ENCODE data around the gene USP6NL. TPM values are rescaled to one million over a fixed set of nuclear protein-coding genes. Genes with fewer than 3 reads are reported as not detected.

The USP6NL gene
- total RNA-seq, 3 donors from 2014 or later = 14.6 to 20.0 (median 19.8) TPM

DNA sequence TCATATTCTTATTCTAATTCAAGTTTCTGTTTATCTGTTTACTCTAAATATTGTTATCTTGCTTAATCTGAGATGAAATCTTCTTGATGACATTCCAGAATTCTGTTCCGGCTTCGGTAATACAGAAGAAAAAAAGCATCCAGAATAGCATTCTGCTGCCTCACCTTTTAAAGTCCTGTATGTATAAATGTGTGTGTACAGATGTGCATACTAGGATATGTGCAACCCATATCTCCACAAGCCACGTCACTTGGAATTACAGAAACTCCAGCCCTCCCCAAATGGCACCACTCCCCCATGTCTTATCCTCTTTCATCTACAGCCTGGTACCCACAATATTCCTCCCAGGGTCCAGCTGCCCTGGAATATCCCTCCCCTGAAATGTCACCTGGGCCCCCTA is 27.9 kb upstream of the USP6NL start:
- no peak for TF ChIP-seq CTCF (IDR thresholded peaks at IDR 0.05)
- H3K36me3 ChIP-seq (ENCODE audit: low read depth) = no peaks in the 10 kb centered on the region
- ATAC-seq = no peak
- H3K4me1 ChIP-seq (ENCODE audit: low read depth) = no peaks in the 10 kb centered on the region
- H3K4me3 ChIP-seq = no peak overlapping the region
- intact Hi-C loops (cut with DNase I, micrococcal nuclease) = no loop called here
- no peak for DNase-seq
- H3K9me3 ChIP-seq = no peaks in the 10 kb centered on the region

DNA sequence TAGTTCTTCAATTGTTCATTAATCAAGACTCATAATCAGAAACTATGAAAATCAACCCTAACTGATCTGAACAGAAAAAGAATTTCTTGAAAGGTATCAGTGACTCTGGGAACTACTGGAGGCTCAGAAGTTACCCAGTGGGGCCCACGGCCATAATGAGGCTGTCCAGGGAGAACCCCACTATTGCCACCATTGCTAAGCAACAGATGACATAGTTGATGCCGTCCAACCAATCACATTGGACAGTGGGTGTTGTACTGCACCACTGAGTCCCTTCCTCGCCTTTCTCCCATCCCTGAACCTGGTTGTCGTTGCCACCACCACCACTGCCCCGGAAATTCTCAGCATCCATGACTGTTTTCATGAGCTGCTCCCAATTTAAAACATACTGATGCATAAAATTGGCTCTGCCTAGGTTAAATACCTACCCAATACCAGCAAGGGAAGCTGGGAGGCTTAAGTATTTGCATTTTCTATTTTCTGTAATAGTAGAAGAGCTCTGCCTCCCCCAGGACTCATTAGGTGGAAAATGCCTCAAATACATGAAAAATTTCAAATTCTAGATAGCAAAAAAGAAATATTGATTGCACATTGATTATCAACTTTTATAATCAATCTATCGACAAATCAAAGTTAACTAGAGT is 26.7 kb upstream of the USP6NL start:
- no peak for TF ChIP-seq CTCF (IDR thresholded peaks at IDR 0.05)
- DNase-seq (no peak), ATAC-seq (no peak)
- H3K4me1 ChIP-seq (ENCODE audit: low read depth) = no peaks in the 10 kb centered on the region
- H3K9me3 ChIP-seq = no peaks in the 10 kb centered on the region
- no peaks in the 10 kb centered on the region for H3K36me3 ChIP-seq (ENCODE audit: low read depth)
- intact Hi-C loops (cut with DNase I, micrococcal nuclease) = no loop called here
- H3K4me3 ChIP-seq = no peak overlapping the region

GRCh38 chr10:11636697-11637303 is 25.4 kb upstream of the USP6NL start:
- ATAC-seq = no peak
- H3K4me3 ChIP-seq = no peak overlapping the region
- H3K9me3 ChIP-seq = no peaks in the 10 kb centered on the region
- no peak for DNase-seq
- H3K36me3 ChIP-seq (ENCODE audit: low read depth) = no peaks in the 10 kb centered on the region
- TF ChIP-seq CTCF (IDR thresholded peaks at IDR 0.05) = no peak
- H3K4me1 ChIP-seq (ENCODE audit: low read depth) = no peaks in the 10 kb centered on the region
- intact Hi-C loops (cut with DNase I, micrococcal nuclease) = no loop called here

DNA sequence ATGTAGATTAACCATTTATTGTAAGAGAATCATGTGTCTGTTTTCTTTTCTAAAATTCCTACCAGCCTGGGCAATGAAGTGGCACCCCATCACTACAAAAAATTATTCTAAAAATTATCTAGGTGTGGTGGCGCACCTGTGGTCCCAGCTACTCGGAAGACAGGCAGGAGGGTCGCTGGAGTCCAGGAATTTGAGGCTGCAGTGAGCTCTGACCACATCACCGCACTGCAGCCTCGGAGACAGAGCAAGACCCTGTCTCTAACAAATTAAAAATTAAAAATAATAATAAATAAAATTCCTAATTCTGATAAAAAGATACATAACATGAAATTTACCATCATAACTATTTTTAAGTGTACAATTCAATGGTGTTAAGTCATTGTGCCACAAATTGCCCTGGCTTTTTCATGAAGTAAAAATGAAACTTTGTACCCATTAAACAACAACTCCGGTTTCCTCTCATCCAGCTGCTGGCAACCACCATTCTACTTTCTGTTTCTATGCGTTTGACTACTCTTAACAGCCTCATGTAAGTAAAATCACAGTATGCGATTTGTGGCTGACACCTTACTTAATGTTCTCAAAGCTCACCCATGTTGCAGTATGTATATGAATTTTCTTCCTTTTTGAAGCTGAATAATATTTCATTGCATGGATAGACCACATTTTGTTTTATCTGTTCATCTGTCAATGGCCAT is 20.6 kb upstream of the USP6NL start:
- peak in 1 of 3 donors; percentile 28 for DNase-seq
- H3K4me1 ChIP-seq (ENCODE audit: low read depth) = no peaks in the 10 kb centered on the region
- no peaks in the 10 kb centered on the region for H3K9me3 ChIP-seq
- H3K36me3 ChIP-seq (ENCODE audit: low read depth) = no peaks in the 10 kb centered on the region
- peak; percentile 86 for ATAC-seq
- H3K4me3 ChIP-seq = no peak overlapping the region
- intact Hi-C loops (cut with DNase I, micrococcal nuclease) = no loop called here
- TF ChIP-seq CTCF (IDR thresholded peaks at IDR 0.05) = no peak

DNA sequence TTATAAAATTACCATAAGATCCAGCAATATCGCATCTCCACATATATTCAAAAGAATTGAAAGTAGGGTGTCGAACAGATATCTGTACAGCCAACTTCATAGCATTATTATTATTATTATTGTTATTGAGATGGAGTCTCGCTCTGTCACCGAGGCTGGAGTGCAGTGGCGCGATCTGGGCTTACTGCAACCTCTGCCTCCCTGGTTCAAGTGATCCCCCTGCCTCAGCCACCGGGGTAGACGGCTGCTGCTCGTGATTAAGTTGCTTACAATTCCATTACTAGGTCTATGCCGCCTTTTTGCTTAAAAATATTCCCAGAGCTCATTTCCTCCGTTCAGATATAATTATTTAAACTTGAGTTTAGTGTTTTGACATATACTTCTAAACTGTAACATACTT is 19.8 kb upstream of the USP6NL start:
- no peak for ATAC-seq
- intact Hi-C loops (cut with DNase I, micrococcal nuclease) = no loop called here
- Histone ChIP-seq H3K4me1 (ENCODE audit: low read depth) (no peaks in the 10 kb centered on the region), H3K36me3 (ENCODE audit: low read depth) (no peaks in the 10 kb centered on the region), H3K9me3 (no peaks in the 10 kb centered on the region), H3K4me3 (no peak overlapping the region)
- DNase-seq = no peak
- no peak for TF ChIP-seq CTCF (IDR thresholded peaks at IDR 0.05)

All from mucosa of descending colon (tissue), 3 donors.